Right cardiac atrium (tissue), 5 donors: ENCODE results near the gene AREG. TPM values are rescaled to one million over a fixed set of nuclear protein-coding genes. Genes with fewer than 3 reads are reported as not detected.

Experiments
- ATAC-seq, 2 donors: fragments of 200-7000 bp; cut with Tn5 transposase; one replicate each; pipeline versions ENCODE4 v1.8.0 to v1.9.1; 2020; ENCODE audit warnings: moderate library complexity in 2 of 2, mild to moderate bottlenecking in 1 of 2
- DNase-seq, 3 donors: peaks; one replicate each; pipeline ENCODE4 v3.0.0-alpha.2; 2020
- H3K27ac ChIP-seq: one replicate; pipeline ENCODE4 v1.5.1; 2013; ENCODE audit warnings: mild to moderate bottlenecking, low read length, control low read depth, moderate library complexity
- H3K27me3 ChIP-seq: one replicate; pipeline ENCODE4 v1.6.1; 2013; ENCODE audit not compliant: control insufficient read depth, insufficient read depth
- H3K4me1 ChIP-seq: one replicate; pipeline ENCODE4 v1.6.1; 2013; ENCODE audit warnings: low read length; ENCODE audit not compliant: control insufficient read depth, insufficient read depth
- H3K4me3 ChIP-seq: one replicate; pipeline ENCODE4 v1.5.1; 2013; ENCODE audit warnings: low read length, control low read depth
- H3K9me3 ChIP-seq: one replicate; pipeline ENCODE4 v1.6.1; 2013; ENCODE audit warnings: low read length; ENCODE audit not compliant: control insufficient read depth
- WGBS: extraction: QIAGEN DNeasy Blood & Tissue Kit; methylation state at CpG from one replicate; pipeline ENCODE4 v1.1.7; 2013; 5-methylcytosine and 5-hydroxymethylcytosine counted together
- intact Hi-C, 4 donors: fragments of 100-400 bp; cut with DNase I; formaldehyde crosslinking; loops; one replicate each; pipeline versions ENCODE4 v1.11.0 to v1.14.0; 2022 to 2023
- polyA plus RNA-seq: library from polyadenylated mRNA; stranded (reverse); fragments of 200-250 nt; gene quantifications from one replicate; pipeline ENCODE4 v1.2.3, GENCODE V29; 2013
- total RNA-seq, 4 donors: library from RNA; stranded (reverse); fragmentation: NEBNext Ultra II Directional; extraction: Animal tissue kit (Norgen Biotek cat#: 25700); gene quantifications; one replicate each; pipeline ENCODE4 v1.2.1, GENCODE V29; 2021
- donor health status: healthy with polysubstance abuse.
- donor health status: DM: no; HTN: yes; CAD: no.
- donor health status: DM: no; HTN: no; CAD: no.
- donor health status: DM: no; HTN: yes; CAD: no; lungs with severe emphysema.
- donor health status: DM: yes; HTN: yes; CAD: no.

The AREG gene
- total and polyA plus RNA-seq, 5 donors = 2.7 to 11.3 (median 4.5) TPM

- H3K4me1 ChIP-seq = no peaks in the 10 kb centered on the region
- H3K9me3 ChIP-seq = no peaks in the 10 kb centered on the region
- H3K27me3 ChIP-seq = no peaks in the 10 kb centered on the region
- WGBS = 95% methylated on average over 2 of the region's 2 CpGs
- ATAC-seq = no peak
- no peak overlapping the region for H3K4me3 ChIP-seq
- no peak for DNase-seq
- intact Hi-C loops = no loop called here
- H3K27ac ChIP-seq = no peak overlapping the region
Measured at GRCh38 chr4:74486905-74487304, 42.0 kb downstream of the AREG start.

- intact Hi-C loops = no loop called here
- no peak overlapping the region for H3K4me3 ChIP-seq
- no peak for DNase-seq
- H3K27ac ChIP-seq = no peak overlapping the region
- H3K9me3 ChIP-seq = no peaks in the 10 kb centered on the region
- H3K4me1 ChIP-seq = no peaks in the 10 kb centered on the region
- no peaks in the 10 kb centered on the region for H3K27me3 ChIP-seq
- 84% methylated on average over 1 of the region's 1 CpG for WGBS
- no peak for ATAC-seq
Measured at GRCh38 chr4:74487771-74488170, 42.8 kb downstream of the AREG start.

- Histone ChIP-seq H3K27ac (no peak overlapping the region), H3K4me1 (no peaks in the 10 kb centered on the region), H3K9me3 (no peaks in the 10 kb centered on the region), H3K27me3 (no peaks in the 10 kb centered on the region), H3K4me3 (no peak overlapping the region)
- intact Hi-C loops = no loop called here
- no peak for ATAC-seq
- WGBS = 98% methylated on average over 1 of the region's 1 CpG
- no peak for DNase-seq
Measured at GRCh38 chr4:74490736-74491135, 45.8 kb downstream of the AREG start.

DNA sequence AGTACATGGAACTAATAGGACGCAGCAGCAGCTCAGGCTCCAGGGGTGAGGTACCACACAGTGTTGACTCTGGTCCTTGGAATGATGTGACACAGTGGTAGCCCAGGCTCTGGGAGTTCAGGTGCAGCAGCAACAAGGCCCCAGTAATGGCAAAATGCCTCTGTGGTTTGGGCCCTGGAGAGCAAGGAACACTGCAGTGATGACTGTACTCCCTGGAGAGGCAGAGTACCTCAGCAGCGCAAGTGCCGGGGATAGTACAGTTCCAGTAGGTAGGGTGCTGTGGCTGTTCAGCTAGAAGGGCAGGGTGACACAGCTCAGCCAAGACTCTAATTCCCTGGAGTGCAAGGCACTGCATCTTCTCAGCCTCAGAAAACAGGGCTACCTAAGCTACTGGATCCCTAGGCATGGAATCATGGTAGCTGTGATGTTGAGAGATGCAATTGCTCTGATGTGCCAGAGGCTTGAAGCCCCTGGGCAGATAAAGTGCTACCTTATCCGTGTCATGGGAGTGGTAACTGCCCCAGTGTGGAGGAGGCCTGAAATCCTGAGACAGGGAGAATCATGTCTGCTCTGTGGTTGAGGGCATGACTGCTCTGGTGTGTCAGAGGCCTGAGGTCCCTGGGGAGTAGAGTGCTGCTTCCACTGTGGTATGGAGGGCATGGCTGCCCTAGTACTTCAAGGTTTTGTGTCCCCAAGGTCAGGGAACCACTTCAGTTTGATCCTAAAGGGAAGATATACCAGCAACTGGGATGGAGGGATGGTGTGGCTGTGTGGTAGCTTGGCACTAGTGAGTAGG, 55.2 kb downstream of the AREG start:
- intact Hi-C loops = no loop called here
- ATAC-seq (no peak), DNase-seq (peak in 1 of 3 donors; percentile 26)
- Histone ChIP-seq H3K9me3 (no peaks in the 10 kb centered on the region), H3K4me3 (no peak overlapping the region), H3K4me1 (no peaks in the 10 kb centered on the region), H3K27me3 (no peaks in the 10 kb centered on the region), H3K27ac (no peak overlapping the region)
- 93% methylated on average over 4 of the region's 4 CpGs for WGBS

DNA sequence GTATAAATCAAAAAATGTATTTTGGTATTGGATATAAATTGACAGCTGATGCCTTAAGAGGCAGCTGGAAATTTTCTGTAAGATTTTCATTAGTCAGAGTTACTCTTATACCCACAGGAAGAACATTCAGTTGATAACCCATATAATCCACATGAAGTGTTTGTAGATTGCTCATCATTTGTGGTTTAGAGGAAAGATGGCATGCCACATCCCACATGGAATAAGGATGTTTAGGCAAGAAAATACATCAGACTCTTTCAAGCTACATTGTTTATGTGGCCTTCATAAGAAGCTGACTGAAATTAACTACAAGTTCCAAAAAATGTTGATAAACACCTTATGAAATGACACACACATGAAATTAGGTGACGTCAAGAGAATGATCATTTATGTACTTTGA, 56.6 kb downstream of the AREG start:
- Histone ChIP-seq H3K4me1 (no peaks in the 10 kb centered on the region), H3K4me3 (no peak overlapping the region), H3K27me3 (no peaks in the 10 kb centered on the region), H3K9me3 (no peaks in the 10 kb centered on the region), H3K27ac (no peak overlapping the region)
- intact Hi-C loops = no loop called here
- 89% methylated on average over 1 of the region's 1 CpG for WGBS
- ATAC-seq (no peak), DNase-seq (no peak)

- WGBS = 82% methylated on average over 2 of the region's 2 CpGs
- intact Hi-C loops = no loop called here
Measured at GRCh38 chr4:74503580-74503979, 58.6 kb downstream of the AREG start.

GRCh38 chr4:74504212-74504611, 59.3 kb downstream of the AREG start:
- ATAC-seq (no peak), DNase-seq (no peak)
- intact Hi-C loops = no loop called here
- WGBS = 22% methylated on average over 1 of the region's 1 CpG
- Histone ChIP-seq H3K9me3 (no peaks in the 10 kb centered on the region), H3K4me1 (no peaks in the 10 kb centered on the region), H3K4me3 (no peak overlapping the region), H3K27ac (no peak overlapping the region), H3K27me3 (no peaks in the 10 kb centered on the region)

More at GRCh38 chr4:74503580-74503979, 58.6 kb downstream of the AREG start:
- DNase-seq (no peak), ATAC-seq (no peak)
- Histone ChIP-seq H3K27ac (no peak overlapping the region), H3K4me1 (no peaks in the 10 kb centered on the region), H3K27me3 (no peaks in the 10 kb centered on the region), H3K4me3 (no peak overlapping the region), H3K9me3 (no peaks in the 10 kb centered on the region)

Other genes with a start within 250 kb of the AREG start
- 1 to 10 TPM in 1 of 4 donors, under 1 TPM in 1, not detected in 2; 0.71 to 1.1 TPM for gene EPGN, start 136.7 kb upstream of the AREG start, total RNA-seq
- gene EPGN, start 136.7 kb upstream of the AREG start, polyA plus RNA-seq = not detected
- under 1 TPM; 0.08 to 0.26 (median 0.16) TPM for gene EREG, start 80.0 kb upstream of the AREG start, total RNA-seq
- 0.29 TPM for gene EREG, start 80.0 kb upstream of the AREG start, polyA plus RNA-seq